Measurements from ENCODE around the gene GRIK2.

- TF ChIP-seq CTCF (conservative IDR thresholded peaks at IDR 0.05 in 1 of 2, IDR thresholded peaks at IDR 0.05 in 1 of 2; ENCODE audit: extremely low read depth in 1 of 2, insufficient read depth in 1 of 2, low read depth in 1 of 2, low read length in 2 of 2): no peak
- TF ChIP-seq EZH2 (IDR thresholded peaks at IDR 0.05; ENCODE audit: borderline replicate concordance, low read length): no peak
Measured at GRCh38 chr6:101545191-101545590, 151.7 kb downstream of the GRIK2 start.

All from mammary epithelial cell (primary cell).